Measurements from ENCODE around the gene WDR89. TPM values are rescaled to one million over a fixed set of nuclear protein-coding genes. Genes with fewer than 3 reads are reported as not detected.
"Not testable (repeated sequence)": the region's sequence is repeated elsewhere in the genome, so short reads cannot be mapped to it uniquely, and the experiment has no call there.

Gene WDR89
- total and polyA plus RNA-seq, 10 donors, result 9.5 to 18.9 (median 17.4) TPM

- Histone ChIP-seq H3K36me3 (no peaks in the 10 kb centered on the region), H3K4me1 (no peaks in the 10 kb centered on the region), H3K27ac (no peak overlapping the region), H3K9me3 (no peaks in the 10 kb centered on the region), H3K4me3 (no peak overlapping the region), H3K27me3 (replicated peaks in 1 of 7) (no peaks in the 10 kb centered on the region)
- no peak for DNase-seq
- intact Hi-C loops (cut with DNase I; ENCODE audit: low total_unique reads), result no loop called here
- TF ChIP-seq POLR2A (IDR thresholded peaks at IDR 0.05), result no peak
- TF ChIP-seq POLR2AphosphoS5 (IDR thresholded peaks at IDR 0.05), result no peak
- TF ChIP-seq, protein P1, sequence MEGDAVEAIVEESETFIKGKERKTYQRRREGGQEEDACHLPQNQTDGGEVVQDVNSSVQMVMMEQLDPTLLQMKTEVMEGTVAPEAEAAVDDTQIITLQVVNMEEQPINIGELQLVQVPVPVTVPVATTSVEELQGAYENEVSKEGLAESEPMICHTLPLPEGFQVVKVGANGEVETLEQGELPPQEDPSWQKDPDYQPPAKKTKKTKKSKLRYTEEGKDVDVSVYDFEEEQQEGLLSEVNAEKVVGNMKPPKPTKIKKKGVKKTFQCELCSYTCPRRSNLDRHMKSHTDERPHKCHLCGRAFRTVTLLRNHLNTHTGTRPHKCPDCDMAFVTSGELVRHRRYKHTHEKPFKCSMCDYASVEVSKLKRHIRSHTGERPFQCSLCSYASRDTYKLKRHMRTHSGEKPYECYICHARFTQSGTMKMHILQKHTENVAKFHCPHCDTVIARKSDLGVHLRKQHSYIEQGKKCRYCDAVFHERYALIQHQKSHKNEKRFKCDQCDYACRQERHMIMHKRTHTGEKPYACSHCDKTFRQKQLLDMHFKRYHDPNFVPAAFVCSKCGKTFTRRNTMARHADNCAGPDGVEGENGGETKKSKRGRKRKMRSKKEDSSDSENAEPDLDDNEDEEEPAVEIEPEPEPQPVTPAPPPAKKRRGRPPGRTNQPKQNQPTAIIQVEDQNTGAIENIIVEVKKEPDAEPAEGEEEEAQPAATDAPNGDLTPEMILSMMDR (IDR thresholded peaks at IDR 0.05 in 8 of 11, conservative IDR thresholded peaks at IDR 0.05 in 3 of 11), result no peak
Observed at GRCh38 chr14:63670692-63671091, 29.0 kb upstream of the WDR89 start.

- intact Hi-C loops (cut with DNase I; ENCODE audit: low total_unique reads), result no loop called here
- Histone ChIP-seq H3K36me3 (no peaks in the 10 kb centered on the region), H3K4me1 (no peaks in the 10 kb centered on the region), H3K9me3 (no peaks in the 10 kb centered on the region), H3K27ac (no peak overlapping the region), H3K27me3 (replicated peaks in 1 of 7) (no peaks in the 10 kb centered on the region), H3K4me3 (no peak overlapping the region)
- DNase-seq, result no peak
- 82 to 94% (median 88%) methylated on average over 1 of the region's 1 CpG for WGBS, 5 donors
- TF ChIP-seq, protein P1 (IDR thresholded peaks at IDR 0.05 in 8 of 11, conservative IDR thresholded peaks at IDR 0.05 in 3 of 11), result no peak
- TF ChIP-seq POLR2AphosphoS5 (IDR thresholded peaks at IDR 0.05) (no peak), POLR2A (IDR thresholded peaks at IDR 0.05) (no peak)
Observed at GRCh38 chr14:63666335-63666734, 24.7 kb upstream of the WDR89 start.

GRCh38 chr14:63663428-63664341, 22.0 kb upstream of the WDR89 start:
- peaks cover 0 to 3% (median 0%) of the 10 kb centered on the region in 6 donors for H3K36me3 ChIP-seq
- no peak for TF ChIP-seq POLR2A (IDR thresholded peaks at IDR 0.05)
- TF ChIP-seq, protein P1 (IDR thresholded peaks at IDR 0.05 in 8 of 11, conservative IDR thresholded peaks at IDR 0.05 in 3 of 11), result no peak
- TF ChIP-seq POLR2AphosphoS5 (IDR thresholded peaks at IDR 0.05), result peak in 1 of 3 donors; percentile 39
- H3K27me3 ChIP-seq (replicated peaks in 1 of 7), result no peaks in the 10 kb centered on the region
- no peaks in the 10 kb centered on the region for H3K9me3 ChIP-seq
- H3K27ac ChIP-seq, result no peak overlapping the region
- DNase-seq, result no peak
- intact Hi-C loops (cut with DNase I; ENCODE audit: low total_unique reads), result no loop called here
- H3K4me1 ChIP-seq, result no peaks in the 10 kb centered on the region
- no peak overlapping the region for H3K4me3 ChIP-seq
- WGBS, 5 donors, result 93 to 97% (median 96%) methylated on average over 10 to 12 of the region's 12 CpGs

GRCh38 chr14:63662776-63663175, 21.1 kb upstream of the WDR89 start:
- Histone ChIP-seq H3K4me3 (no peak overlapping the region), H3K27ac (no peak overlapping the region), H3K9me3 (no peaks in the 10 kb centered on the region), H3K27me3 (replicated peaks in 1 of 7) (no peaks in the 10 kb centered on the region), H3K4me1 (no peaks in the 10 kb centered on the region), H3K36me3 (peaks cover 0 to 12% (median 0%) of the 10 kb centered on the region in 6 donors)
- intact Hi-C loops (cut with DNase I; ENCODE audit: low total_unique reads), result no loop called here
- 80 to 97% (median 94%) methylated on average over 5 to 8 of the region's 8 CpGs for WGBS, 5 donors
- no peak for DNase-seq
- TF ChIP-seq, protein P1 (IDR thresholded peaks at IDR 0.05 in 8 of 11, conservative IDR thresholded peaks at IDR 0.05 in 3 of 11), result no peak
- TF ChIP-seq POLR2AphosphoS5 (IDR thresholded peaks at IDR 0.05) (no peak), POLR2A (IDR thresholded peaks at IDR 0.05) (no peak)

DNA sequence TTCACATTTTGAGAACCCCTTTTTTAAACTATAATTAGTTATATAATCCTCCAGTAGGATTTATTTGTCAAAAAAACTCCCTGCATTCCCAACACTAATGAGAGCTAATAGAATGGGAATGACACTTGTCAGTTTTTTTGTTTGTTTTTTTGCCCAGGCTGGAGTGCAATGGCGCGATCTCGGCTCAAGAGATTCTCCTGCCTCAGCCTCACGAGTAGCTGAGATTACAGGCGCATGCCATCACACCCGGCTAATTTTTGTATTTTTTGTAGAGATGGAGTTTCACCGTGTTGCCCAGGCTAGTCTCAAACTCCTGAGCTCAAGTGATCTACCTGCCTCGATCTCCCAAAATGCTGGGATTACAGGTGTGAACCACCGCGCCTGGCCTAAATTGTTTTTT, 20.2 kb upstream of the WDR89 start:
- DNase-seq; H3K4me3 ChIP-seq; intact Hi-C loops (cut with DNase I; ENCODE audit: low total_unique reads); H3K27ac ChIP-seq; H3K27me3 ChIP-seq (replicated peaks in 1 of 7); H3K4me1 ChIP-seq; H3K9me3 ChIP-seq: not testable (repeated sequence)
- 91 to 98% (median 96%) methylated on average over 10 of the region's 10 CpGs for WGBS, 5 donors
- H3K36me3 ChIP-seq, result peaks cover 0 to 14% (median 0%) of the 10 kb centered on the region in 6 donors

Data from spleen (tissue), 11 donors.